HG02970 (cell line): Measurements from ENCODE around the gene SHC3.

Experiments used
- ATAC-seq: cut with Tn5 transposase; IDR thresholded peaks from one replicate; pipeline ENCODE4 v1.9.1; 2021; ENCODE audit warnings: mild to moderate bottlenecking, moderate library complexity, moderate number of reproducible peaks; ENCODE audit not compliant: unreplicated experiment, low FRiP score

SHC3 gene

DNA sequence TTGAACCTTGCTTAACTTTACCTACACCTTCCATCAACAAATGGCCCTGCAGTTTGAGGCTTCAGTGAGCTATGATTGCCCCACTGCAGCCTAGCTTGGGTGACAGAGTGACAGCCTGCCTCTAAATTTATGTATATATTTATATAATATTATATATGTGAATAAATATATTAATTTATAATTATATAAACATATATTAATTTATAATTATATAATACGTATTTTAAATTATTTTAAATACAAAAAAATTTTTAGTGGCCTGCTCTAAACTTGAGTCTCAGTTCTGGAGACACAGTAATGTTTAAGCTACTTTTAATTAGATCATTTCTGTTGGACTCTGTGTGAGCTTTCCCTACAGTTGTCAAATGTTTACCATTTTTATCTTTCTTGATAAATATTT is 9.3 kb upstream of the SHC3 start:
- ATAC-seq = no peak

DNA sequence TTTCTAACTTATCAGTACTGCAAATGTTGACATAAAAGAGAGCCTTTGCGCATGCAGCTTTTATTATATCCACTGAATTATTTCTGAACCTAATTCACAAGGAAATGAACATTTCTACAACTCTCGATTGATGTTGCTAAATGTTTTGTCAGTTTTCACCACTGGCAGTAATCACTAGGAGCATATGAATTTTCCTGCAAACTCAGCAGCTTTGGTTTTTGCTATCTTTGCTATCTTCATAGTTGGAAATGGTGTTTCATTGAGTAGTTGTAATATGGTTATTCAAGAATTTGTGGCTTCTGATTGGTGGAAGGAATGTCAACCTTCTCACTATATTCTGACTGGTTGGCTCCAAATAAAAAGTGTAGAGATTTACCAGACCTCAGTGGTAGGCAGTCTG is 8.9 kb upstream of the SHC3 start:
- no peak for ATAC-seq

DNA sequence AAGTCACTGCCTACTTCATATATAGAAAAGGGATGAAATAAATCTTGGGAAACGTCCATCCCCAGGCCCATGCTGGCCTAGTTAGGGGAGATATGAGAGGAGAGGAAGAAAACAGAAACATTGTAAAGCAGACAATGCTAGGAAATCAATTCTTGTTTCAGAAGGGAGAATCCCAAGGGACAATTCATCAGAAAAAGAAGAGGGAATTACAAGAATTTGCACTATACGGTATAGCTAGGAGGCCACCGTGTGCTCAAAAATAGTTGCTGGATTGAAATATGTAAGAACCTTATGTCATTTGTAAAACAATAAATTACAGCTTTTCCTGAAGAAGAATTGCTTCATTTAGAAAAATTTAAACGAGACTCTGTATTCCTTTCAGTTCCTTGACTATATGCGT is 8.3 kb upstream of the SHC3 start:
- ATAC-seq = no peak

DNA sequence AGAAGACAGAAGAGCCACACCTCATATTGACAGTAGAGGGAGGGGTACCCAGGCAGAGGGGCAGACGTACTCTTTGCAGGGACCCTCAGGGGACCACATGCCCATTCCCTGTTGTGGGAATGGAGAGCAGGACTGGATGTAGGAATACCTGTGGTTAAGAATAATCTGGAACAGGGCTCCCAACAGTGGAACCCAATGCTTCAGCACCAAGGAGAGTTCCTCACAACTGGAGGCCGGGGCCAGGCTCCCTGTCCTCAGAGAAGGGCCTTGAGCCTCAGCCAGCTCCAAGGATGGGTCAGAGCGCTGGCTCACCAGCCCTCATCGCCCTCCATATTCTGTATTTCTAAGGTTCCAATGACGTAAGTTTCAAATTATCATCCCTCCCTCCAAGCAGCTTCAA is 7.4 kb upstream of the SHC3 start:
- no peak for ATAC-seq

DNA sequence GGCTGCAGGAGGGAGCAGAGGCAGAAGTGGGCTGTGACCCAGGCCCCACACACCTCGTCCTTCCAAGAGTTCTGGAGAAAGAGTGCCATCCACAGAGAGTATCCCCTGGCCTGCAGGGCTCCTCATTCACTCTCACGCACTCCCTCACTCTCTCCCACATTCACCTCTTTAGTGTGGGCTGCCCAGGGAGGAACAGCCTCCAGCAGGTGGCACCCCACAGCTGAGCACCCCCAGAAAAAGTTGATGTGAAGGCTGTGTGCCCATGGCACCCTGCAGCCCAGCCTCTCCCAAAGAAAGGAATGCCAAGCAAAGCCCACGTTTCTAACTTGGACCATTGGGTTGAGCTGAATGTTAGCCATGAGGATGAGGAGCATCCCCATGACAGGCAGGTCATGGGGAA is 4.5 kb upstream of the SHC3 start:
- ATAC-seq = no peak

DNA sequence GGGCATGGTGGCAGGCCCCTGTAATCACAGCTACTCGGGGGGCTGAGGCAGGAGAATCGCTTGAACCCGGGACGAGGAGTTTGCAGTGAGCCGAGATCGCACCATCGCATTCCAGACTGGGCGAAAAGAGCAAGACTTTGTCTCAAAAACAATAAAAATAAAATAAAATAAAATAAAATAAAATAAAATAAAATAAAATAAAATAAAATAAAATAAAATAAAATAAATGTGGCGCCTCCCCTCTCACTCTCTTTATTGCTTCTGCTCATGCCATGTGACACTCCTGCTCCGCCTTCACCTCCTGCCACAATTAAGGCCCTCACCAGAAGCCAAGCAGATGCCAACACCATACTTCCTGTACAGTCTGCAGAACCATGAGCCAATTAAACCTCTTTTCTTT is 3.8 kb upstream of the SHC3 start:
- ATAC-seq = no peak

DNA sequence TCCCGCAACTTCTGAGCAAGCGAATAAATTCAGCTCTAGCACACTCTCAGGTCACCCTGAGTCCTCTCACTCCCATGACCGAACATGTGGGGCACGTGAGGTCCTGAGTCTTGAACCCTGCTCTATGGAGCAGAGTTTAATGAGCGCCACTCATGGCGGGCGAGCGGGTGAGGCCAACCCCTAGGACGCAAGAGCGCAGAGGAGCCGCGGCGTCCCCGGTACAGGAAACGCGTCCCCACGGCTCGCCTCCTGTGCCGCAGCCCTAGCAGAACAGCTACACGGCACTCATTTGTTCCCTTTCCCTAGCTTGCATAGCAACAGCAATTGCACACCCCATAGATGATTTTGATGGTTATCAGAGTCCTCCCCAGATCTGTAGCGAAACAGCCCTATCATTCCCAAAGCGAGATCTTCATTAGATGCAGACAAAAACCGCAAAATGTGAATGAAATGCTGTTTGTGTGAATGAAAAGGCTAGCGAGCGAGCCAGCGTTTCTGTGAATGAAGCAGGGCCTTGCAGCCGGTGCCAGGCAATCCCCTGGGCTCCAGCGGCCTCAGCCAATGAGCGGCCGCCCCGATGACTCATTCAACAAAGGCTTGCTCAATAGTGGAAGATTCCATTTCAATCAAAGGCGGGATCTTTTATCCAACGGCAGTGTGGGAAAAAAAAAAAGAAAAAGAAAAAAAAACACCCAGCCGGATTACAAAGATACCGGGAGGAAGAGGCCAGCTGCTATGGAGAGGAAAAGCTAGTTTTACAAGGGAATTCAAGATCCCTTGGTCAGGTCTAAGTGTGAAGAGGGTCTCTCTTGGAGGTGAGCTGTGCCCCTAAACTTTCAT is 1.5 kb upstream of the SHC3 start:
- ATAC-seq = no peak

DNA sequence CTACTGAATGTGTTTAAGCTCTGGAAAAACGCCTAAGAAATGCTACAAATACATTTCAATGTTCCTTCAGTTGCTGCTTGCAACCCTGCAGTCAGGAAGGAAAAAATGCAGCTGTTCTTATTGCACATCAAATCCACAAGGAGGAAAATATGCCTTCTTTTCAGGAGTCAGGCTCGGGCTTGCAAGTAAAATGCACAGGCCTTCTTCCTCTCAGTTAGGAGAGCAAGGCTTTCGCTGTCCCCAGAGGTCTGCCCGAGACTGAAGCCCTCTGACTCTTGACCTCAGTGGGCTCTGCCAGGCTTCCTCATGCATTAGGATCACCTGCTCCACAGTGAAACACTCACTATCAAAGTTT is 899 bp upstream of the SHC3 start:
- no peak for ATAC-seq

DNA sequence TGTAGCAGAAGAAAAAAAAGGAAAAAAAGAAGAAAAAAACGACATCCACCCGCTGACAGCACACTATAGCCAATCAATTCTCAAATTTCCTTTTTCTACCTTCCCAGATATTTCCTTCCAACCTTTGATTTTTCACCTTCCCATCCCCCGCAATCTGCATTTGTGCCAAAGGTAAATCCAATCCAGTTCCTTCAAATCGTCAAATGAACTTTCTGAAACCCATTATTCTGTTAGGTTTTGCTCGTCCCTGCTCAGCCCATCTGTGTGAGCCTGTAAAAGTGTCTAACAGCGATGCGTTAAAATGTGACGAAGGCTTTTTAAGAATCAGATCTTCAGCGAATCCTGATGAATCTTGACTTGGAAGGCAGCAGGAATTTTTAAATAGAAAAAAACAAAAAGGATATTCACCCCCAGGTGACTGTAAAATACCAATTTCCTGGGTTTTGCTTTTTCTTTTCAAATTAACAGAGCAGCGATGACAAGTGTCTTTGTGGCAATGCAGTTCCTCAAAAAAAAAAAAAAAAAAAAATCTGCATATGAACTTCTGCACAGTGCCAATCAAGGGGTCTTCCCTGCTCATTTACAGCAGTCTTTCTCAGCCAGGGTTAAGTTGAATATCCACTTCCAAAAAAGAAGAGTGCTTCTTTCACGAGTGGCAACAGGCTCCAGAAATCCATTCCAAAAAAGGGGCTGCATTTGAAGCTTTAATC is 367 bp upstream of the SHC3 start:
- no peak for ATAC-seq

DNA sequence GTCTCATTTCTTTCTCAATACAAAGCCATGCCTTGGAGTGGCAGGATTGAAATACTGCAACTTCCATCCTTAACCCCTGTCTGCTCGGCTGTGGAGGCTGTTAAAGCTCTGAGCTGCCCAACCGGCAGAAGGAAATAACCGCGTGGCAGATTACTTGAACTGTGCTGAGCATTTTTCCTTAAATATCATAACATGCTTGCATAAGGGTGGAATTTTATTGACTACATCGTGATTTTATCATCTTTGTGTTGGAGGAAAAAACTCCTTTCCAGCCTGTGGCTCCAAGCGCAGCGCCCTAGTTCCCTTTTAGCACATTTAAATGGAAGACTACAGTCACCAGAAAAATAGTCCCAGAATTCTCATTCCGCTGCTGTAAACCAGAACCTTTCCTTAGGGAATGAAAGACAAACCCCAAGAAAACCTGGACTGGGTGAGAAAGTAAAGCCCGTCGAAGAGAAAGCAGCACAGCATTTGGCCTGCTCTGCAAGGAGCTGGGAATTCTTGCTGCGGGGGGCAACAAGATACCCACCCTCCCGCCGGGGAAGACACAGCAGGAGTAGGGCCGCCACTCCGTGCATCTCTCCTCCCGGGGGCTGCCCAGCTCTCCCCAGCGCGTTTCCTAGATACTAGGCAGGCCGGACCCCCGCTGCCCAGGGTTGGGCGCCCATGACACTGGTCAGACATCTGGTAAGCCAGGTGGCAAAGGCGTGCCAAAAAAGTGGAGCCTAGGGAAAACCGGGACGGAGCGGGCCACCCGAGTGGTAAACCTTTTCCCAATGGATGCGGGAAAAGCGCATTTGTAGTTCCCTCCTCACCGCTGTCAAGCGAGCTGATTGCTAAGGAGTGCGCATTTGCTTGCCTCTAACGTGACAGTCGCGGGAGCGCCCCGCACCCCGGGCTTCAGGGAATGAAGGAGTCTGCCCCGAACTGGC is 1.3 kb downstream of the SHC3 start:
- no peak for ATAC-seq

DNA sequence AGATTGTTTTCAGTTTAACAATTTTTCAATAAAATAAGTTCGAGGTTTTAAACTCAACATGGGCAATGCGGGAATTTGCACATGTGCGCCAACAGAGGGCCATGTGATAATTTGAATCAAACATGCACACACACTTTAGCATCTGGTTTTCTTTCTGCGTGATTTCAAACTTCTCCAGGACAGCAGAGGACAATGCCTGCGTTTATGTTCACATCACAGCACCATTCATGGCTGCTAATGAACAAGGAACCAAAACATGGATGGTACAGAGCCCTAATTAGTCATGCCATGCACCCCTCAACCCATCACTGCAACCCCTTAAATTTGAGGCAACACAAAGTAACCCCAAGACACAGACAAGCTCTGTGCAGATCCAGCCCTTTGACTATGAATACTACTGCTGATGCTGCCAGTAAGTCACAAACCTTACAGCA is 2.8 kb downstream of the SHC3 start:
- no peak for ATAC-seq

DNA sequence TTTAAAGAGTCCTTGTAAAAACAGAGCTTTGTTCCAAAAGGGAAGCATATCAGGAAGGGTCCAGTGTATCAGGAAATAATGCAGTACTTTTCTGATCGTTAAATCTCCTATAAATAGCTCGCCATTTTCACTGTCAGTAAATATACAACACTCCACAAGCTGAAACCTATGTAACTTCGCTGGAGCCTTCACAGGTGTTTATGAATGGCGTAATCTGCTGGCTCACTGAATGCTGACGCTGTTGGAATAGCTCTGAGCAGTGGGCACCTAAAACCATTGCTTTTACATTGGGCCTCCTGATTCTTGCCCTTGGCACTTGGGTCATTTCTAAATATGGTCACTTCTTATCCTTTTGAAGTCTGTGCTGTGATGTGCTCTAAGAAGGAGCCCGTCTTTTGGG is 4.3 kb downstream of the SHC3 start:
- no peak for ATAC-seq

DNA sequence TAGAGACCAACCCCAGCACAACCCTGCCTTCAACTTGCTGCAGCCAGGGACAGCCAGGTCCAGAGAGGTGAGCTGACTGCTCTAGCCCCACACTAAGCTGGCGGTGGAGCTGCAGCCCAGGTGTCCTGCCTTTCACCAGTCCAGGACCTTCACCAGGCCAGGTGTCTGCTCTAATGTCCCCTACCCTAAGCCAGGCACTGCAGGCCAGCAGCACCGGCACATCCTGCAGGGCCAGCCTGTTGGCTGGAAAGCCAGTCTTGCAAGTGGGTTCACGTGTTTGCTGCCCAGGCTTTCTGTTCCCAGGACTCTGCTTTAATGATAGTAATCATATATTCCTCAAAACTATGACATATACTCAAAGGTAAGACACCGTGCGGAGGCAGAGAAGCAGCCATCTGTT is 5.5 kb downstream of the SHC3 start:
- no peak for ATAC-seq

DNA sequence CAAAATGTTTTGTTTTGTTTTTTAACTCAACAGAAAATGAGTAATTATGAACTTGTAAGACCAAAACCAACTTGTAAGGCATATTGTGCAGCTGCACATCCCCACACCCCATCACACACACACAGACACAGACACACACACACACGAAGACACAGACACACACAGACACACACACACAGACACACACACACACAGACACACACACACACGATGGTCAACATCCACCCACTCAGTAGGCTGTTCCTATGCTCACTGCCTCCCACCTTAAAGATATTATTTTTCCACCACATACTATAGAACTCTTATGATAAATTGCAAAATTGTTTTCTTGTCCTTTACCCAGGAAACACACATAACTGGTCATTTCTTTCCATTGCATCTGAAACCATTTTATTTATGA is 6.2 kb downstream of the SHC3 start:
- ATAC-seq = no peak

DNA sequence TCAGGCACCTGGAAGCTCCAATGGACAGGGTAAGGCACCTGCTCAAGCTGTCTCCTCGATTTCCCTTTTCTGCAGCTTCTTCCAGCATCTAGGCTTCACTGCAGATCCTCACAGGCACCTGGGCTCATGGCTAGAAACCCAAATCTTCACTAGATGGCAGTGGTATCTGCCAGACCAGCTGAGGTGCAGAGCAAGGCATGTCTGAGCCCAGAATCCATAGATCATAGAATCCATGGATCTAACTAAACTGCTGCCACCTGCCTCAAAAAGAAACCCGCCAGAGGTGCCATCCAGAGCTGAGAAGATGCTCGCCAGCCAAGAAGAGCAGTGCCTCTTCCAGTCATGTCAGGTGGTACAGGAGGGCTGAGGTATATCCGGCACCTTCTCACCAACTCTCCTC is 6.9 kb downstream of the SHC3 start:
- ATAC-seq = no peak

DNA sequence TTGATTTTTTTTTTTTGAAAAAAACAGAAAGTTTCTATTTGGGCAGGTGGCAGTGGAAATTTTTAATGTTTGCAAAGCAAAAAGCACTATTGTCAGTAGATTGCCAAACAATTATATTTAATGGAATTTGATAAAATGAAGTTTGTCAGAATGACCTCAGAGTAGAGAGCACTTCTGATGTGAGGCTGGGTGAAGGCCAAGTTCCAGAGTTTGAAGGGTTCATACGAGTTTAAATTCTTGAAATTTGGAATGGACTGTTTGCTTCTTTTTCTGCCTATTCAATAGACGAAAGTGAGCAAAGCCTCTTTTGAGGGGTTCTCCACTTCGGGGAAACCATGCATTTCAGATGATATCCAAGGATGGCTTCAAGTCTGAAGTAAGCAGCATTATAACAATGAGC is 7.4 kb downstream of the SHC3 start:
- no peak for ATAC-seq

DNA sequence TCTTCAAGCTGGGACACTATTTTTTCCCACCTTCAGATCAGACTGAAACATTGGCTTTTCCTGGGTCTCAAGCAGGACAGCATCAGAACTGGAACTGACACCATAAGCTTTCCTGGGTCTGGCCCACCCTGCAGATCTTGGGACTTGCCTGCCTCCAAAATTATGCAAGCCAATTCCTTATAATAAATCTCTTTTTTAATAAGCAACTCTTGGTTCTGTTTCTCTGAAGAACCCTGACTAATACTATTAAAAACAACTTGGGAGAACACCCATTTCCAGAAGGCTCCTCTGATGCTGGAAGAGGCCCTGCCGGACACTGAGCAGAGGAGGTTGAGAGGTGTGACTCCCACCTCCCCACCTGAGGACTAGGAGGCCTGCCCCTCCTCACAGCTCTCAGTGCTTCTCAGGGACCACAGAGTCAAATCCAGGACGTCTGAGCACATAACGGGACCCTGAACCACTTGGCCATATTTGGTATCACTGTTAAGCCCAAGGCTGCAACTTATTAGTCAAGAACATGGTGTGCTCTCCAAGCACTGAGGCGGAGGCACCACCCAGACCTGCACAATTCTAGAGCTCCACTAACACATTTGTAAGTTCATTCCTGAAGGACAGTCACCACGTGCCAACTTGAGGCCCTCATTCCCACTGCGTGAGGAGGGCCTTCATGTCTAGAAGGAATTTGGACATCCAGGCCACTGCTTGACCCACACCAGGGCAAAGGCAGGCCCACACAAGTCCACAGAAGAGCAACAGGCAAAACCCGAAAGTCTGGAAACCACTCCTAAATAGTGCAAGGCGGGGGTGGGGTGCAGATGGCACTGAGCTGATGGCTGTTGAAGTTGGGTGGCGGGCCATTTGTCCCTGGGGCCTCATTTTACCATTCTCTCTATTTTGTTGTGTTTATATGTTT is 9.5 kb downstream of the SHC3 start:
- ATAC-seq = no peak

DNA sequence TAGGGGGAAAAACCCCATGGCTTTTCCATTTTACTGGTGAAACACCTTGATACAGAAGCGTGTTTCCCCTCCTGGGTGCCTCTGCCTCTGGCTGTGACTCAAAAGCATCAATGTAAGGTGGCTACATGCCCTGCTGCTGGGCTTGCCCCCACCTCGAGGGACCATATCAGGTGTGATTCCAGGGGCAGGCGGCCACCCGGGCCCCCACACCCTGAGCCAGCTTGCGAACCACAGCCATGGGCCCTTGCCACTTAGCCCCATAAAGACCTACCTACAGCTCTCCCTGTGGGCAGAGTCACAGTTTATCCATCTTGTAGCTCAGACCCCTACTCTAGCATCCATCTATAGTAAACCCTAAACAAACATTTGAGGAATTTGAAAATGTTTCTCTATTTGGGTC is 10.8 kb downstream of the SHC3 start:
- no peak for ATAC-seq

DNA sequence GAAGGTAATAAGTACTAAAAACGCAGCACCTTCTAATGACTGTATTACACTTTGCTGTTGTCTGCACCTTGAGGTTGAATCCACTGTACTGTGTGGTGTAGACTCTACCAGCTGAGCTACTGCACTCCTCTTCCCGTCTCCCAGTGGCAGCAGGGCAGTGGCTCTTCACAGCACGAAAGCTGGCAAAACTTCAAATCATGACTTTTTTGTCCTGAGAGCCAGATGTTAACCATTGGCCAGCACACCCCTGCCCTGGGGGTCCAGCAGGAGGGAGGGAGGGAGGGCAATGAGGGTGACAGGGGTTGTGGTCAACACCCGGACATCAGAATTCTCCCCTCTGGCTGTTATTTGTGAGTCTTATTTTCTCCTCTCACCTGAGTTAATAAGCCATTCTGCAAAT is 11.8 kb downstream of the SHC3 start:
- no peak for ATAC-seq

DNA sequence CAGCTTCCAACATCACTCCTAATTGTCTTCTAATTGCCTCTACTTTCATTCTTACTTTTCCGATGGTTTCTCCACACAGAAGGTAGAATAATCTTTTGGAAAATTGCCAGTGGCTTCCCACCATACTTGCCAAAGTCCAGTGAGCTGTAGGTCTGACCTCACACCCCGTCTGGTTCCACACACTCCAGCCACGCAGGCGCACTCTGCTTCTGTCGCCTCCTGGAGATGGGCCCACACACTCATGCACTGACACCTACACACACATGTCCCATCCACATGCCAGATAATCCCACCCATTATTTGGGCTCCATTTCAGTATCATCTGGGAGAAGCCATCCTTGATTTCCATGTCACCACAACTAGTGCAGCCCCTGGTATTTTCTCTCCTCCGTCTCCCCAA is 12.7 kb downstream of the SHC3 start:
- no peak for ATAC-seq
